NCI-H2227 (cell line): ENCODE measurements around the gene DPM2.
A peak's percentile ranks its signal among the peaks of the same experiment; 100 is the strongest.

Source experiments
- DNase-seq: peaks from one replicate; lab custom pipeline; 2025; ENCODE audit not compliant: unreplicated experiment; lab: John Stamatoyannopoulos, UW

The DPM2 gene

GRCh38 chr9:127903557-127904475, 33.8 kb downstream of the DPM2 start:
- no peak for DNase-seq

GRCh38 chr9:127899128-127899943, 38.3 kb downstream of the DPM2 start, which contains the start of gene ST6GALNAC6:
Gene ST6GALNAC6, minus strand, starts transcription at chr9:127899603. Its CDS starts 1,622 bp downstream, at chr9:127897981.
- peak; percentile 83 for DNase-seq

GRCh38 chr9:127898433-127899127, 39.1 kb downstream of the DPM2 start:
- DNase-seq: no peak

- peak; percentile 42 for DNase-seq
Observed at GRCh38 chr9:127897193-127897692, 40.4 kb downstream of the DPM2 start.

- no peak for DNase-seq
Observed at GRCh38 chr9:127896395-127897192, 41.1 kb downstream of the DPM2 start.

- no peak for DNase-seq
Observed at GRCh38 chr9:127895811-127896210, 41.8 kb downstream of the DPM2 start.

GRCh38 chr9:127893392-127893791, 44.3 kb downstream of the DPM2 start:
- DNase-seq: no peak

- DNase-seq: no peak
Observed at GRCh38 chr9:127892831-127893230, 44.8 kb downstream of the DPM2 start.

GRCh38 chr9:127890053-127890452, 47.6 kb downstream of the DPM2 start:
- no peak for DNase-seq

- DNase-seq: no peak
Observed at GRCh38 chr9:127887792-127888191, 49.9 kb downstream of the DPM2 start.

GRCh38 chr9:127886401-127886972, 51.2 kb downstream of the DPM2 start:
- no peak for DNase-seq

- no peak for DNase-seq
Observed at GRCh38 chr9:127885508-127886281, 52.0 kb downstream of the DPM2 start.
